Psoas muscle (tissue), 8 donors: ENCODE measurements around the gene APOBEC3B. TPM values are rescaled to one million over a fixed set of nuclear protein-coding genes. Genes with fewer than 3 reads are reported as not detected.

Experiments
- ATAC-seq, 4 donors: fragments of 200-7000 bp; cut with Tn5 transposase; one replicate each; pipeline ENCODE4 v1.9.1; 2020; ENCODE audit warnings: moderate library complexity in 3 of 4, mild to moderate bottlenecking in 2 of 4
- DNase-seq, 2 donors: peaks; one replicate each; pipeline ENCODE4 v3.0.0-alpha.2; 2020
- H3K27ac ChIP-seq: fragments of 200-600 bp; one replicate; pipeline ENCODE4 v1.8.0; 2022
- H3K27me3 ChIP-seq, 3 donors: fragments of 200-600 bp in 1 of 3; one replicate each; pipeline versions ENCODE4 v1.6.1 to v1.8.0; 2013 to 2022; ENCODE audit warnings: low read length in 2 of 3, mild to moderate bottlenecking in 2 of 3, moderate library complexity in 1 of 3; ENCODE audit not compliant: insufficient read depth in 3 of 3
- H3K36me3 ChIP-seq, 2 donors: fragments of 200-600 bp in 1 of 2; one replicate each; pipeline versions ENCODE4 v1.6.1 to v1.8.0; 2013 to 2022; ENCODE audit warnings: low read depth in 1 of 2, mild to moderate bottlenecking in 1 of 2, moderate library complexity in 1 of 2; ENCODE audit not compliant: insufficient read depth in 1 of 2
- H3K4me1 ChIP-seq: fragments of 200-600 bp; one replicate; pipeline ENCODE4 v1.8.0; 2022
- H3K4me3 ChIP-seq: fragments of 200-600 bp; one replicate; pipeline ENCODE4 v1.8.0; 2022; ENCODE audit warnings: mild to moderate bottlenecking
- H3K9me3 ChIP-seq: fragments of 200-600 bp; one replicate; pipeline ENCODE4 v1.8.0; 2022
- CTCF ChIP-seq: fragments of 200-600 bp; IDR thresholded peaks from one replicate; pipeline ENCODE4 v1.8.0; 2022; ENCODE audit warnings: antibody characterized with exemption
- whole genome bisulfite sequencing, 3 donors: extraction: QIAGEN DNeasy Blood & Tissue Kit; methylation state at CpG; one replicate each; pipeline versions ENCODE4 v1.1.6 to v1.1.7; 2013; 5-methylcytosine and 5-hydroxymethylcytosine counted together
- intact Hi-C, 2 donors: fragments of 100-400 bp; cut with DNase I; formaldehyde crosslinking; loops; one replicate each; pipeline versions ENCODE4 v1.11.0 to v1.14.2; 2022
- polyA plus RNA-seq, 3 donors: library from polyadenylated mRNA; stranded (reverse); fragments of 200-250 nt; gene quantifications; one replicate each; pipeline ENCODE4 v1.2.3, GENCODE V29; 2013
- total RNA-seq, 4 donors: library from RNA; stranded (reverse); fragmentation: NEBNext Ultra II Directional in 2 of 4; extraction: Animal tissue kit (Norgen Biotek cat#: 25700) in 2 of 4; gene quantifications; one replicate each; pipeline versions ENCODE4 v1.2.1 to v1.2.4, GENCODE V29; 2021 to 2023
- donor health status: healthy with polysubstance abuse.
- donor health status: DM: no; HTN: no; CAD: no; lungs with moderate emphysema.
- donor health status: Bipolar disorder and iron deficiency.
- donor health status: healthy.
- donor health status: DM: yes; HTN: yes; CAD: no.
- donor health status: DM: no; HTN: no; CAD: no.
- donor health status: DM: no; HTN: no; CAD: no.
- donor health status: DM: yes; HTN: yes; CAD: no.

Gene APOBEC3B
- total and polyA plus RNA-seq, 7 donors, result 0.15 to 0.59 (median 0.30) TPM; not detected in 2

- H3K9me3 ChIP-seq, result no peaks in the 10 kb centered on the region
- WGBS, 3 donors, result 65 to 85% (median 79%) methylated on average over 6 to 7 of the region's 7 CpGs
- no peak overlapping the region for H3K27ac ChIP-seq
- no peaks in the 10 kb centered on the region for H3K4me1 ChIP-seq
- H3K36me3 ChIP-seq, result no peaks in the 10 kb centered on the region
- no peak overlapping the region for H3K4me3 ChIP-seq
- ATAC-seq (no peak), DNase-seq (peak in 1 of 2 donors; percentile 36)
- intact Hi-C loops, result no loop called here
- peaks cover 0 to 7% (median 3%) of the 10 kb centered on the region in 3 donors for H3K27me3 ChIP-seq
- TF ChIP-seq CTCF, result no peak
Observed at GRCh38 chr22:38966942-38967341, 15.2 kb upstream of the APOBEC3B start.

GRCh38 chr22:38967451-38968450, 14.4 kb upstream of the APOBEC3B start:
- intact Hi-C loops, result no loop called here
- no peak for TF ChIP-seq CTCF
- Histone ChIP-seq H3K4me3 (no peak overlapping the region), H3K36me3 (no peaks in the 10 kb centered on the region), H3K4me1 (no peaks in the 10 kb centered on the region), H3K9me3 (no peaks in the 10 kb centered on the region), H3K27me3 (peaks cover 0 to 7% (median 3%) of the 10 kb centered on the region in 3 donors), H3K27ac (no peak overlapping the region)
- DNase-seq (peak; percentile 31 to 63), ATAC-seq (peak in 3 of 4 donors; percentile 35 to 48 (median 37))
- 65 to 78% (median 71%) methylated on average over 15 of the region's 15 CpGs for WGBS, 3 donors

GRCh38 chr22:38968801-38969200, 13.3 kb upstream of the APOBEC3B start:
- no peaks in the 10 kb centered on the region for H3K36me3 ChIP-seq
- peaks cover 0 to 7% (median 3%) of the 10 kb centered on the region in 3 donors for H3K27me3 ChIP-seq
- H3K4me3 ChIP-seq, result no peak overlapping the region
- 68 to 82% (median 70%) methylated on average over 11 of the region's 11 CpGs for WGBS, 3 donors
- H3K4me1 ChIP-seq, result no peaks in the 10 kb centered on the region
- intact Hi-C loops, result no loop called here
- no peak overlapping the region for H3K27ac ChIP-seq
- no peak for ATAC-seq
- TF ChIP-seq CTCF, result no peak
- no peak for DNase-seq
- H3K9me3 ChIP-seq, result no peaks in the 10 kb centered on the region

DNA sequence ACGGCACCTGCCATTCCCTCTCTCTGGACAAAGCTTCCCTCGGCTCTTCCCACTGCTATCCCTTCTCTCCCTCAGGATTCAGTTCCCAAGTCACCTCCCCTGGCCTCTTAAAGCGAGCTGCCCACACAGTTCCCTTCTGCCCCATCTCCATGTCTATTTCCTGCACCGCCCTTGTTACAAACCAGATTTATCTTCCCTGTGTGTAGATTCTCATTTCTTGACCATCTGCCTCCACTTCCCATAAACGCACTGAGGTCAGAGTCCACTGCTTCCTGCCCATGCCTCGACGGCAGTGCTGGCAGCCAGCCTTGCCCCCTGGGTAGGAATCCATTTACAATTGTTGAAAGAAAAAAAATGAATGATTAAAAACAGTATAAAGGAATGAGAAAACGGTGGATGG, 11.6 kb upstream of the APOBEC3B start:
- no peak overlapping the region for H3K27ac ChIP-seq
- no peak for TF ChIP-seq CTCF
- DNase-seq (no peak), ATAC-seq (no peak)
- intact Hi-C loops, result no loop called here
- no peak overlapping the region for H3K4me3 ChIP-seq
- WGBS, 3 donors, result 33 to 40% (median 35%) methylated on average over 8 of the region's 8 CpGs
- no peaks in the 10 kb centered on the region for H3K4me1 ChIP-seq
- peaks cover 0 to 7% (median 3%) of the 10 kb centered on the region in 3 donors for H3K27me3 ChIP-seq
- H3K9me3 ChIP-seq, result no peaks in the 10 kb centered on the region
- no peaks in the 10 kb centered on the region for H3K36me3 ChIP-seq
